ENCODE measurements around the gene SHANK3.
A peak's percentile ranks its signal among the peaks of the same experiment; 100 is the strongest.
"Not testable (repeated sequence)": the region's sequence is repeated elsewhere in the genome, so short reads cannot be mapped to it uniquely, and the experiment has no call there.

The SHANK3 gene

DNA sequence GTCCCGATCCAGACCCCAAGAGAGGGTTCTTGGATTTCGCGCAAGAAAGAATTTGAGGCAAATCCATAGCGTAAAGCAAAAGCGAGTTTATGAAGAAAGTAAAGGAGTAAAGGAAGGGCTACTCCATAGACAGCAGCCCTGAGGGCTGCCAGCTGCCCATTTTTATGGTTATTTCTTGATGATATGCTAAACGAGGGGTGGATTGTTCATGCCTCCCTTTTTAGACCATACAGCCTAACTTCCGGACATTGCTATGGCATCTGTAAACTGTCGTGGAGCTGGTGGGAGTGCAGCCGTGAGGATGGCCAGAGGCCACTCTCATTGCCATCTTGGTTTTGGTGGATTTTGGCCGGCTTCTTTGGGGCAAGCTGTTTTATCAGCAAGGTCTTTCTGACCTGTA is 19.4 kb upstream of the SHANK3 start:
- DNase-seq = no peak

DNA sequence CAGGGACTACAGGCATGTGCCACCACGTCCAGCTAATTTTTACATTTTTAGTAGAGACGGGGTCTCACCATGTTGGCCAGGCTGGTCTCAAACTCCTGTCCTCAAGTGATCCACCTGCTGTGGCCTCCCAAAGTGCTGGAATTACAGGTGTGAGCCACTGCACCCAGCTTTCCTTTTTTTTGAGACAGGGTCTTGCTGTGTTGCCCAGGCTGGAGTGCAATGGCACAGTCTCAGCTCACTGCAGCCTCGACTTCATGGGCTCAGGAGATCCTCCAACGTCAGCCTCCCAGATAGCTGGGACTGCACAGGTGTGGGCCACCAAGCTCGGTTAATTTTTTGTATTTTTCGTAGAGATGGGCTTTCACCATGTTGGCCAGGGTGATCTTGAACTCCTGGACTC is 18.0 kb upstream of the SHANK3 start:
- DNase-seq = not testable (repeated sequence)

DNA sequence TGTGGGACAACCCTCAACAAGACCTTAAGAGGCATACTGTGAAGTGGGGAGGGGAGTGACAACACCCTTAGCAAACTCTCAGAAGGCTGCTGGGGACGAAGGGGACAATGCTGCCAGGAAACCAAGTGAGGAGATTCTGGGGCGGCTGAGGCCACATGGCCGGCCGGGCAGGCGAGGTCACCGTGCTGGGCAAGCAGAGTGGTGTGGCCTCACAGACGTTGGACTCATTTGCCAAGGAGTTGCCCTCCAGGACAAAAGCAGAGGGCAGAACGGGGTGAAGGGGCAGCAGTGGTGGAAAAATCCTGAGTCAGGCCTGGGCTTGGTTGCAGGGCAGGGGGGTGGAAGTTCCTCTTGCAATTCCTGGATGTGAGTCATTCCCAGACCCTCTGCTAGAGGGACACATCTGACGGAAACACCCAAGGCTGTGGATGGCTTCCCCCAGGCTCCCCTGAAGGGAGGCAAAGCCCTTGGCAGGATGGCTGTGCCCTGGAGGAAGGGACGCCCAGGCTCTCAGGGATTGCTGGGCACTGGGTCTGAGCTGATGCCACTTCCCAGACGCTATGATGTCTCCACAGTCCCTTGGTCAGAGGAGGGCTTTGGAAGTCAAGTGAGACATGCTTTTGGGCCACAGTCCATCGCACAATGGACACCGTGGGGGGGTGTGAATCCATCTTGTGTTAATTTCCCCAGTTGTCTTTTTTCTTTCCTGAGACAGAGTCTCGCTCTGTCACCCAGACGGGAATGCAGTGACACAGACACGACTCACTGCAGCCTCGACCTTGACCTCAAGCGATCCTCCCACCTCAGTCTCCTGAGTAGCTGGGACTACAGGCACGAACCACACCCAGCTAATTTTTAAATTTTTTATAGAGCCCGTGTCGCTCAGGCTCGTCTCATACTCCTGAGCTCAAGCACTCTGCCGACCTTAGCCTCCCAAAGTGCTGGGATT is 16.2 kb upstream of the SHANK3 start:
- peak; percentile 84 for DNase-seq

DNA sequence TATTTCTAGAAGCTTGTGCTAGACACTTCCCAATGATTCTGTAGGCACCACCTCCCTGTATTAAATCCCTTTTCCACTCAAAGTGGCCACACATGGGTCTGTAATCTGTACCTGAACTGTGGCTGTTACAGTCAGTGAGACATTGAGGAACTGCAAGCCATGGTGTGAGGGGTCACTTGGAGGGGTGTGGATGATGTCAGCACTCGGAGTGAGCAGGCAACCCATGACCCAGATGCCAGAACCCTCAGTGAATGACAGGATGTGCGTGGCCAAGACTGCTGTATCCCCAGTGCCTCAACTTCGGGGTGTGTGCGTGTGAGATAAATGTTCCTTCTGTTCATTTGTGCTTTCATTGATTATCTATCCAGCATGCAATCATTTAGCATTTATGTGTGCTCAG is 14.7 kb upstream of the SHANK3 start:
- DNase-seq = no peak

DNA sequence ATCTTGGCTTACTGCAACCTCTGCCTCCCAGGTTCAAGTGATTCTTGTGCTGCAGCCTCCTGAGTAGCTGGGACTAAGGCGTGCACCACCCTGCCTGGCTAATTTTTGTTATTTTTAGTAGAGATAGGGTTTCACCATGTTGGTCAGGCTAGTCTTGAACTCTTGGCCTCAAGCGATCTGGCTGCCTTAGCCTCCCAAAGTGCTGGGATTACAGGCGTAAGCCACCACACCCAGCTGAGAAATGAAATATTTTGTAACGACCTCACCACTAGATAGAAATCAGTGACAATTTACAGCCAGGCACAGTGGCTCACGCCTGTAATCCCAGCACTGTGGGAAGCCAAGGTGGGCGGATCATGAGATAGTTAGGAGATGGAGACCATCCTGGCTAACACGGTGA is 12.9 kb upstream of the SHANK3 start:
- DNase-seq = not testable (repeated sequence)

DNA sequence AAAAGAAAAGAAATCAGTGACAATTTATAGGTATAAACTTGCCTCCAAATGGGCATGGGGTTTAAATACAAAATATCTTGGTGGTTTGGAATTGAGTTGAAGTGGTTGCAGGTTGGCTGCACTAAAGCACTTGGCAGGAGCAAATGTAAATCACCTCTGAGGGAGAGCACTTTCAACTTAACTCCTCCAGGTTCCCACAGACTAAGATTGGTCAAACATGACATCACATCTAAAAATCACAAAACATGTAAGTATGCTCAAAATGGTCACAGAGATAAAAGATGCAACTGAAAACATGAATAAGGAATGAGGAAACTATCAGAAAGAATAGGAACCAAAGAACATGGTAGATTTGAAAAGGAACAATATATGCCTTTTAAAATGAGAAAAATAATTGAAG is 12.3 kb upstream of the SHANK3 start:
- DNase-seq = peak; percentile 27

DNA sequence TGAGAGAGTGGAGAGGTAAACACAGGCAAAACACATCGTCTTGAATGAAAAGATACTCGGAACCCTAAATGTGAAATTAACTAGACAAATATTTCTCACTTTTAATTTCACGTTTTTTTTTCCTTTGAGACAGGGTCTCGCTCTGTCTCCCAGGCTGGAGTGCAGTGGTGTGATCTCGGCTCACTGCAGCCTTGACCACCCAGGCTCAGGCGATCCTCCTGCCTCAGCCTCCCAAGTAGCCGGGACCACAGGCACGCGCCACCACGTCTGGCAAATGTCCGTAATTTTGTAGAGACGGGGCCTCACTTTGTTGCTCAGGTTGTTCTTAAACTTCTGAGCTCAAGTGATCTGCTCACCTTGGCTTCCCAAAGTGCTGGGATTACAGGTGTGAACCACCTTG is 7.4 kb upstream of the SHANK3 start:
- DNase-seq = no peak

DNA sequence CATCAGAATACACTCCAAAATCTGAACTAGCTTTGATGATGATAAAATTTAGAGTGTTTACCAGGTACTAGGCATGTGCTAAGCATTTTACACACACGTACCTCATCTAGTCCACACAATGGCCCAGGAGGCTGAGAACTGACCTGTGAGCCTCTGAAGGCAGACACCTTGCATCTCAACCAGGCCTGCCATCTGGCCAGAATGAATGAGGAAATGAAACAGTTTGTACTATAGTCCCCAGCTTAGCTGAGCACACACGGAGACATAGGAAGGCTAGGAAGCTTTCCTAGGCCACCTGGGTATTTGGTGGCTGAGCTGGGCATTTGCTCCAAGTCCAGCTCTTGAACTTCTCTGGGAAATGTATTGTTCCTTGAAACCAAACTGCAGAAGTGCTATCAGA is 6.9 kb upstream of the SHANK3 start:
- no peak for DNase-seq

DNA sequence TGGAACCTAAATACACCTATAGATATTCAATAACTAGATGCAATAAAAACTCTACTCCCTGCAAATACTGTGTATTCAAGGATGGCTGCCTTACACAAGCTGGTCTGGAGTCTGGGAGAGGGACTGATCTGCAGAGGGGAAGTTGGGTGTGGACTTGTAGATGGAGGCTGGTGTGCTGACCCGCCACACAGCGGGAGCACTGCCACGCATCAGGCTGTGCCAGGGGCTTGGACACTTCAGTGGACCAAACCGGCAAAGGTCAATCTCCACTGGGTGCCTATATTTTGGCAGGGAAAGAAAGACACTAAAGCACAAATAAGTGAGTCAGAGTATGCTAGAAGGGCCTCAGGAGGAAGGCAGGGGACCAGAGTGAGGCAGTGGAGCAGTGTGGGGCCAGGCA is 2.1 kb upstream of the SHANK3 start:
- DNase-seq = no peak

DNA sequence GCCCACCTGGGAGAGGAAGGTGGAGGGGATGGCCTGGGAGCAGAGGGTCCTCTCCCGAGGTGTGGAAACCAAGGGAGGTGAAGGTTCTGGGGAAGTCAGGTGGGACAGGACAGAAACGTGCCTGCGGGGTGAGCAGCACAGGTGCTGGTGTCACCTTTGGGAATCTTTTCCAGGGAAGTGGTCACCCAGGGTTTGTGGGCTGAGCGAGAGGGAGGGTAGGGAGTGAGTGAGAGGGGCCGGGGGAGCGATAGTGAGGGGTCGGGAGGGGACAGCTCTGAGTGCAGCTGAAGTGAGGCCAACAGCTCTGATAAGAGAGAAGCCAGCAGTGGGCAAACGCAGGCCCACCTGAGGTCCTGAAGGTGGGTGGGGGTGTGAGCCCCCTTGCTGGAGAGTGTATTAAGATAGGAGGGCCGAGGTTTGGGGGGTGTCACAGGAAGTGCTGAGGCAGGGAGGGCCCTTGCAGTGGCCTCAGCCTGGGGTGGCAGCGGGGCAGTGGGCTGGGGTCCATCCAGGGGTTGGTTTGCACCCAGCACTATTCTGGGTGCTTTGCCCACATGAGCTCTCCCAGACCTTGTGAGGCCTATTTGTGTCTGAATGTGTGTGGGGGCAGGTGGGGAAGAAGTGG is 1.6 kb upstream of the SHANK3 start:
- DNase-seq = no peak

DNA sequence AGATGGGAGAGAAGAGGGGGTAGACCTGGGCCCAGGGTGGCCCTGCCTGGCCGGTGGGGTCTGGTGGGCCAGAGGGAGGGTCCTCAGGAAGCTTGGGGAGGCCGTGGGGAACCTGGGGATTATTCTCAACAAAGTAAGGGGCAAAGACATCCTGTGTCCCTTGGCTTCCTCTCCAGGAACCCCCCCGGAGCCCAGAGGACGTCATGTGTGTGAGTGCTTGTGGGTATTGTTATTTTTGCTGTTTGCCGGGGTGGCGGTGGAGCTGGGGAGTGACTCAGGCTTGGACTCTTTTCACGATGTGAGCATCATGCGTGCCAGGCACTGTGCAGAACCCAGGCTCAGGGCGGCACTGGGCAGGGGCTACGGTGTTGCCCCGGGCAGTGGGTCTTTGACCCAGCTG is 982 bp upstream of the SHANK3 start:
- peak; percentile 44 for DNase-seq

DNA sequence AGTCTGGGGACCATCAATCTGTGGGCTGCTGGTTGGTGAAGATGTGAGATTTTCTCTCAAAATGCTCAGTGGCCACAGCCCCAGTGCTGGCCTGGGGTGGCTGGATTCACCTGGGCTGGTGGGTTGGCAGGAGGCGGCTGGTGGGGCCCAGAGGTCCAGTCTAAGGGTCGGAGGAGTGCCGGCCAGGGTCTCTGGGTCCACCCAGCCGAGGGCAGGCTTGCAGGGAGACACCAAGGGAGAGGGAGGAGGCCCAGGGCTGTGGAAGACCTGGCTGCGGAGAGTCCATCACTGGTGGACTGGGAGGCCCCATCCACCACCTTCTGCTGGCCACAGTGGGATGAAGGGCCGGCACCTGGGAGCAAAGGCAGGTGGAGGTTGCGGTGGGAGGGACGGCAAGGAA is 582 bp upstream of the SHANK3 start:
- no peak for DNase-seq

DNA sequence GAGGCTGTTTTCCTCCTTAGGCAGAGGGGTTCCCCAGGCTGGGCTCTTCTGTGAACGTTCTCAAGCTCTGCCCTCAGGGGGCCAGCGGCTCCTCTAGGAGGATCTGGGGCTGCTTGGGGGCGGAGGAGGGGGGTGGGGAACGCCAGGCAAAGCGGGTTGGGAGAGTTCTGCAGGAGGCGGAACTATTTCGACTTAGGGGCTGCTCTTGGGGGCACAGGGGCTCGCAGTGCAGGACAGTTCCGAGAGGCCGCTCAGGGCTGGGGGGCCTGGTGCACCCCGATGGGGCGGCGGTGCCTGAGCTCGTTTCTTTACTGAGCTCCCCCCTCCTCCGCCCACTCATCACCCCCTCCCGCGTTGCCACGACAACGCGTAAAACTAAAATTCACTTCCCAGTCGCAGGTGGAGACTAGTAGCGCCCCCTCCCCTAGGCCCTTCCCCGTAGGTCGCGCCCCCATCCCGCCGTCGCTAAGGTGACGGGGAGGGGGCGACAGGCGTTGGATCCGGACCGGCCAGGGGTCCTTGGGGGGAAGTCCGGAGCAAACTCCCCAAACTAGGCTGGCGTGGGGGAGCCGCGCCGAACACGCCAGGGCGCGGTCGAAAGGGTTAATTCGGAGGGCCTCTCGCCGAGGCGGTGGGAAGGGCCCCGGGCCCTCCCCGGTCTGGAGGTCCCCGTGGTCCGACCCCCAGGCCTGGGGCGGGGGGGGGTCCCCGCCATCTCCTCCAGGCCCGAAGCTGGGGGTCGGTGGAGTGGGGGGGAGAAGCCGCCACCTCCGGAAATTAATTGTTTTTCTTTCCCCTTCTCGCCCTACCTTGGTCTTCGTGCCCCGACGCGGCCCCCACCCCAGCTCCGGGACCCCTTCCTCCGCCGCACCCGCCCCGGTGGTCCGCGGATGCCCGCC is 857 bp downstream of the SHANK3 start:
- DNase-seq = no peak

DNA sequence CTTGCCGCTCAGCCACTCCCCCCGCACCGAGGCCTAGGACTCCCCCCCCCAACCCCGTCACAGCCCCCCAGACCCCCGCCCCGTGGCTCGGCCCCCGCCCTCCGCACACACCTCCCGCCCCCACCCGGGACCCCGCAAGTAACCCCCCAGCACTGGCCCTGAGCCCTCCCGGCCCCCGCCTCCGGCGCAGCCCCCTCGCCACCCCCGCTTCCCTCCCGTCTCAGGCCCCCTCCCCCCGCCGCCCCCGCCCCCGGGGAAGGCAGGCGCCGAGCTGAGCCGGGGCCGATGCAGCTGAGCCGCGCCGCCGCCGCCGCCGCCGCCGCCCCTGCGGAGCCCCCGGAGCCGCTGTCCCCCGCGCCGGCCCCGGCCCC is 1.5 kb downstream of the SHANK3 start:
- no peak for DNase-seq

DNA sequence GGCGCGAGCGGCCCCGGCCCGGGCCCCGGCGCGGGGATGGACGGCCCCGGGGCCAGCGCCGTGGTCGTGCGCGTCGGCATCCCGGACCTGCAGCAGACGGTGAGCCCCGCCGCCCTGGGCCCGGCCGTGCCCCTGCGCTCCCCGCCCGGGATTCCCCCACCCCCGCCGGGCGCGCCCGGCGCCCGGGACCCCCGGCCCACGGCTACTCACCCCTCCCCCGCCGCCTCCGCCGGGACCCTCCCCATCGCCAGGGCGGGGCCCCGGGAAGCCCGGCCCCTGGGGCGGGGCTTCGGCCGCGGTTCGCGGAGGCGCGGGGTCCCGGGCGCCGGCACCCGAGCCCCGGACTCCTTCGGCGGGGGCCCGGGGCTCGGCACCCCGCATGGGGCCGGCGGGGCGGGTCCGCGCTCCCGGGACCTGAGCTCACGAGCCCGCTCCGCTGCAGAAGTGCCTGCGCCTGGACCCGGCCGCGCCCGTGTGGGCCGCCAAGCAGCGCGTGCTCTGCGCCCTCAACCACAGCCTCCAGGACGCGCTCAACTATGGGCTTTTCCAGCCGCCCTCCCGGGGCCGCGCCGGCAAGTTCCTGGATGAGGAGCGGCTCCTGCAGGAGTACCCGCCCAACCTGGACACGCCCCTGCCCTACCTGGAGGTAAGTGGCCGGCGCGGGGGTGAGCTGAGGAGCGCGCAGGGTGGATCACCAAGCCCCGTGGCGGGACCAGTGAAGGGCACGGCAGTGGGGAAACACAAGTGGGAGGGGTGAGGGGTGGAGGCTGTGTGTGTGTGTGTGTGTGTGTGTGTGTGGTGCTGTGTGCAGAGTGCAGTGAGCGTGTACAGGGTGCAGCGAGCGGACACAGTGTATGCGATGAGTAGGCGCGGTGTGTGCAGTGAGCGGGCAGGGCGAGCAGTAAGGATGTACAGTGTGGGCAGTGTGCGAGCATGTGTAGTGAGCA is 2.3 kb downstream of the SHANK3 start:
- peak; percentile 25 for DNase-seq

DNA sequence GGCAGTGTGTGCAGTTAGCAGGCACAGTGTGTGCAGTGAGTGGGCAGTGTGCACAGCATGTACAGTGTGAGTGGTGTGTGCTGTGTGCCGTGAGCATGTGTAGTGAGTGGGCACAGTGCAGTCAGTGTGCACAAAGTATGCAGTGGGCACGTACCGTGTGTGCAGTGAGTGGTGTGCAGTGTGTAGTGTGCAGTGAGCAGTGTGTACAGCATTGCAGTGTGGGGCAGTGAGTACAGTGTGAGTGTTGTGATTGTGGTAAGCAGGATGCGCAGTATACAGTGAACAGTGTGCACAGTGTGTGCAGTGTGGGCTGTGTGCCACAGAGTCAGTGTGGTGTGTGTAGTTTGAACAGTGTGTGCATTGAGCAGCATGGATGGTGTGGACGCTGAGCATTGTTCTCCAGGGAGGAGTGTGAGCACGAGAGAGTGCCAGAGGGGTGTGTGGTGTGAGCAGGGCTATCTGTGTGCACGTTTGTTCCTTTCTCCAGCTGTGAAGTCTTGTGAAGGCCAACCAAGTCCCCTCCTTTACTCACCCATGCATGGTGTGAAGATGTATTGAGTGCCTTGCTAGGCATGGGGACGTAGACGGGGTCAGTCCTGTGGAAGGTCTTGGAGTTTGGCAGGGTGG is 3.0 kb downstream of the SHANK3 start:
- no peak for DNase-seq

DNA sequence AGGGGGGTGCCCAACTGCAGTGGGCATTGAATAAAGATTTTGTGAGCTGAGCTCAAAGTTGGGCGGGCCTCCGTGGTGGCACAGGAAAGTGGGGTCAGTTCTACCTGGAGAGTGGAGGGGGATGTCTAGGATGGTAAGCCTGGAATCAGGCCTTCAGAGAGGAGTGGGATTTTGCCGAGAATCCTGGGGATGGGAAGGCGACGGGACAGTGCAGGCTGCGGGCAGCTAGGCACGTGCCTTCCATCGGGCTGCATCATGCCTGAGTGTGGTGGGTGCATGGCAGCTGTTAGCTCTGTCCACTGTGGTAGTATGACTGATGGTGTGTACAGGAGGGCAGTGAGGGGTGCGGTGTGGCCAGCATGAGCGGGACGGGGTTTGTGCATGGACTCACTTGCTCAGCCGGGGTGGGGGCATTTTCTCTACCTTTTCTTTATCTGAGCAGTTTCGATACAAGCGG is 3.6 kb downstream of the SHANK3 start:
- DNase-seq = no peak

DNA sequence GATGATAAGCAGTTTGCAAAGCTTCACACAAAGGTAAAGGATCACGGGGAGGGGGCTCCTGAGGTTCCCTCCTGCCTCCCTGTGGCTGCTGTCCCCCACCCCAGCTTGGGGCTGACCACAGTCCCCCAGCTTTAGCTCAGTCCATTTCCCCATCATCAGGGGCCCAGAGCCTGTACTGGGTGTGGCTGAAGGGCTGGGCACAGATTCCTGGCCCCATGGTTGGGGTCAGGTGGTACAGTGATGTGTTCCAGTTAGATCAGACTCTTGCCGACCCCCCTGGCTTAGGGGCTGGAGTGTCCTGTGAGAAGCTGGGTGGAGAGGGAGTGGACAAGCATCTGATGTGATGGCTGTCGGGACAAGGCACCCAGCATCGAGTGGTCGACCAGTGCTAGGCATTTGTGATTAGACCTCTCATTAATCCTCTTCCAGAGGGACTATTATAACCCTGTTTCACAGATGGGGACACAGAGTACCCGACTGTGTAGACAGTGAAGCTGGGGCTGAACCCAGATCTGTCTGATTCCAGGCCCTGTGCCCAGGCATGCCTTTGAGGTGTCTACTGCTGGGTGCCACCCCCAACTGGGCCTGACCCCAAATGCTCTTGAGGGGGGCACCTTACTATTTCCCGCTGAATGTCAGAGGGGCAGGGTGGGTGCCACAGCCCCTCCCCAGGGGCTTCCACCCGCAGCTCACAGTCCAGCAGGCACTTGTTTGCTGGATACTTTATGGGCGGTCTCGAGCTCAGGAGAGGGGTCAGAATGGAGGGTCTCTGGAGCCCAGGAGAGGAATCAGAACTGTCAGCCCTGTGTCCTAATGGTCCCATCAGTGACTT is 4.3 kb downstream of the SHANK3 start:
- DNase-seq = no peak

DNA sequence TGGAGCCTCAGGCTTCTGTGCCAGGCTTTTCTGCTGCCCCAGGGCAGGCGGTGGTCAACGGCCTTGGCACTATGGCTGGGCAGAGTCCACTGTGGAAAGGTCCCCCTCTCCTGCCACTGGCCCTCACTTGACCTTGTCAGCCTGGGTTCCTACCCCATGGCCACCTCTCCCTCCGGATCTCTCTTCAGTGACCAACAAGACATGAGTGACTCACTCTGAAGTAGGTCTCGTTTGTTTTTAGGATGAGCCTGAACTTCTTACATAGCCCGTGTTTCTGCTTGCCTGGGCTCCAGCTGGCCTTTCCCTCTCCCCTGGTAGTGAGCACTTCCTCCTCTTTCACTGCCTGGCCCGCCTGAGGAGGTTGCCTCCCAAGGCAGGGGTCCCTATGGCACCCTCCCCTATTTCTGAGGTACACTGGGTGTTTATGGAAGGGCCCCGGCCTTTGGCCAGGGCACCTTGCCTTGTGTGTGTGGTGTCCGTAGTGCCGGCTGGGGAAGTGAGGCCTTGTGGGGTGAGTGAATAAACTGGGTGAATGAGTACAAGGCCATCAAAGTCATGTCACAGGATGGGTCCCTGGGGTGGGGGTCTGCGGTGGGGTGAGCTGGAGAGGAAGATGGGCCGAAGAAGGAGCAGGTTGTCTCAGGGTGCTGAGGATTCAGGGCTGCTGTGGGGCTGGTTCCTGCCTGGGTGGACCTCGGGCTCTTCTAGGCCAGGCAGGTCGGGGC is 5.0 kb downstream of the SHANK3 start:
- DNase-seq = no peak

DNA sequence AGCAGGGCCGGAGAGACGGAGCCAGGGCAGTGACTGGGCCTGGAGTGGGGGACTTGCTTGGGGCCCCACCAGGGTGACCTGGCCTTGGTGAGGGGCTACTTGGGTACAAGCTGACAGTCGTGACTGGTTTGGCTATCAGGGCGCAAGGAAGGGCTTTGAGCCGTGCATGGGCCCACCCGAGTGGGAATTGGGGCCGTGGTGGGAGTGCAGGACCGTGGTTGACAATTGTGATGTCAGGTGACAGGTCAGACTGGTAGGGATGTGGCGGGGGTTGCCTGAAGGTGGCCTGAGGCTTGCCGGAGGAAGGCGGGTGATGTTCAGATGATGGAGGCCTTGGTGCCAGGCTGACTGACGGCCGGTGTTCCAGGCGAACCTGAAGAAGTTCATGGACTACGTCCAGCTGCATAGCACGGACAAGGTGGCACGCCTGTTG is 5.6 kb downstream of the SHANK3 start:
- DNase-seq = no peak

All from fibroblast of skin of back (primary cell).